ENCODE measurements around the gene GRB2. TPM values are rescaled to one million over a fixed set of nuclear protein-coding genes. Genes with fewer than 3 reads are reported as not detected.
"Not testable (repeated sequence)": the region's sequence is repeated elsewhere in the genome, so short reads cannot be mapped to it uniquely, and the experiment has no call there.

The GRB2 gene
- total RNA-seq, result 125 TPM

- DNase-seq, result peak; percentile 96
Measured at GRCh38 chr17:75405365-75406221, at the start of gene GRB2. Gene GRB2, minus strand, starts transcription at chr17:75405678. Its CDS starts 12,050 bp downstream, at chr17:75393628.

GRCh38 chr17:75454672-75455071 is 49.2 kb upstream of the GRB2 start:
- DNase-seq, result not testable (repeated sequence)

GRCh38 chr17:75454193-75454592 is 48.7 kb upstream of the GRB2 start:
- DNase-seq, result no peak

GRCh38 chr17:75450270-75450669 is 44.8 kb upstream of the GRB2 start:
- no peak for DNase-seq

- no peak for DNase-seq
Measured at GRCh38 chr17:75447951-75448856, 42.7 kb upstream of the GRB2 start.

GRCh38 chr17:75445896-75446295 is 40.4 kb upstream of the GRB2 start:
- DNase-seq, result not testable (repeated sequence)

GRCh38 chr17:75445296-75445695 is 39.8 kb upstream of the GRB2 start:
- DNase-seq, result no peak

- no peak for DNase-seq
Measured at GRCh38 chr17:75442168-75443103, 37.0 kb upstream of the GRB2 start.

- DNase-seq, result no peak
Measured at GRCh38 chr17:75440738-75441448, 35.4 kb upstream of the GRB2 start.

- no peak for DNase-seq
Measured at GRCh38 chr17:75439287-75439686, 33.8 kb upstream of the GRB2 start.

- DNase-seq, result not testable (repeated sequence)
Measured at GRCh38 chr17:75437404-75437803, 31.9 kb upstream of the GRB2 start.

GRCh38 chr17:75434433-75434832 is 29.0 kb upstream of the GRB2 start:
- not testable (repeated sequence) for DNase-seq

- DNase-seq, result no peak
Measured at GRCh38 chr17:75433218-75433783, 27.8 kb upstream of the GRB2 start.

GRCh38 chr17:75430159-75430974 is 24.9 kb upstream of the GRB2 start:
- no peak for DNase-seq

GRCh38 chr17:75428543-75429469 is 23.3 kb upstream of the GRB2 start:
- peak; percentile 9 for DNase-seq

GRCh38 chr17:75418531-75418930 is 13.1 kb upstream of the GRB2 start:
- no peak for DNase-seq

GRCh38 chr17:75417054-75417580 is 11.6 kb upstream of the GRB2 start:
- DNase-seq, result no peak

GRCh38 chr17:75416006-75416405 is 10.5 kb upstream of the GRB2 start:
- no peak for DNase-seq

GRCh38 chr17:75414488-75414887 is 9.0 kb upstream of the GRB2 start:
- no peak for DNase-seq

Data from occipital lobe (tissue), 2 donors.